GM23338 (cell line): Measurements from ENCODE around the gene CFAP100. TPM values are rescaled to one million over a fixed set of nuclear protein-coding genes. Genes with fewer than 3 reads are reported as not detected.

Experiments used
- CTCF ChIP-seq, 2 experiments: fragments of 200-600 bp in 1 of 2; sonication (generic) in 1 of 2; conservative IDR thresholded peaks; 2 replicates each; pipeline versions ENCODE4 v1.5.1 to v1.6.1; 2016 to 2017; ENCODE audit warnings: antibody characterized with exemption in 2 of 2, low read depth in 2 of 2, mild to moderate bottlenecking in 2 of 2, moderate library complexity in 1 of 2
- NANOG ChIP-seq: IDR thresholded peaks from 2 replicates; pipeline ENCODE4 v1.6.1; 2016; ENCODE audit warnings: antibody characterized with exemption, borderline replicate concordance
- STAT1 ChIP-seq: IDR thresholded peaks from one replicate; pipeline ENCODE4 v1.6.1; 2016; ENCODE audit warnings: antibody characterized with exemption; ENCODE audit not compliant: unreplicated experiment
- polyA plus RNA-seq: library from polyadenylated mRNA; unstranded; fragments of >200 nt; fragmentation: Nextera tagmentation; extraction: Ambion mirVana; gene quantifications from 2 replicates; pipeline ENCODE4 v1.2.1, GENCODE V29; 2016
- total RNA-seq: library from RNA; depleted of rRNA; stranded (reverse); fragments of >200 nt; shearing (Covaris generic); gene quantifications from 2 replicates; pipeline ENCODE4 v1.2.3, GENCODE V29; 2014
- TF ChIP-seq, protein P1 (sequence below): fragments of 250-450 bp; sonication (Bioruptor Pico); IDR thresholded peaks from 2 replicates; pipeline ENCODE4 v1.5.0; 2020; ENCODE audit warnings: mild to moderate bottlenecking, moderate library complexity
- TF ChIP-seq, protein P2 (sequence below): IDR thresholded peaks from one replicate; pipeline ENCODE4 v1.6.1; 2018; ENCODE audit warnings: antibody characterized with exemption; ENCODE audit not compliant: unreplicated experiment

Gene CFAP100
- total and polyA plus RNA-seq, 2 experiments from 2014 or later = 0.07 TPM; not detected in 1

DNA sequence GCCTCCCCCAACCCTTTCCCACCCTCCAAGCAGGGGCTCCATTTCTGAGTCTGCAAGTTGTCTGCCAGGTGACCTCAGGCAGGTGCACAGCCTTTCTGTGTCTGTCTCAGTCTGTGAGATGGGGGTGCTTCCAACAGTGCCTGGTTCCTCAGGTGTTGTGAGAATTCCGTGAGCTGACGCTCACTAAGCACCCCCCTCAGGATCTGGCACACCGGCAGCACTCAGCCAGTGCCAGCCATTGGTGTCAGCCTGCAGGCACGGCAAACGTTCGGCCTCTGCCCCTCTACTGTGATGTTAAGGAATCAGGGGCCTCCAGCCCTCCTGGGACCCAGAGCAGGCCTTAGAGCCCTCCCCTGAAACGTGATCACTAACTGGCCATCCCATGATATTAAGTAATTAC lies 39.9 kb upstream of the CFAP100 start (continued):
- TF ChIP-seq, protein P1, sequence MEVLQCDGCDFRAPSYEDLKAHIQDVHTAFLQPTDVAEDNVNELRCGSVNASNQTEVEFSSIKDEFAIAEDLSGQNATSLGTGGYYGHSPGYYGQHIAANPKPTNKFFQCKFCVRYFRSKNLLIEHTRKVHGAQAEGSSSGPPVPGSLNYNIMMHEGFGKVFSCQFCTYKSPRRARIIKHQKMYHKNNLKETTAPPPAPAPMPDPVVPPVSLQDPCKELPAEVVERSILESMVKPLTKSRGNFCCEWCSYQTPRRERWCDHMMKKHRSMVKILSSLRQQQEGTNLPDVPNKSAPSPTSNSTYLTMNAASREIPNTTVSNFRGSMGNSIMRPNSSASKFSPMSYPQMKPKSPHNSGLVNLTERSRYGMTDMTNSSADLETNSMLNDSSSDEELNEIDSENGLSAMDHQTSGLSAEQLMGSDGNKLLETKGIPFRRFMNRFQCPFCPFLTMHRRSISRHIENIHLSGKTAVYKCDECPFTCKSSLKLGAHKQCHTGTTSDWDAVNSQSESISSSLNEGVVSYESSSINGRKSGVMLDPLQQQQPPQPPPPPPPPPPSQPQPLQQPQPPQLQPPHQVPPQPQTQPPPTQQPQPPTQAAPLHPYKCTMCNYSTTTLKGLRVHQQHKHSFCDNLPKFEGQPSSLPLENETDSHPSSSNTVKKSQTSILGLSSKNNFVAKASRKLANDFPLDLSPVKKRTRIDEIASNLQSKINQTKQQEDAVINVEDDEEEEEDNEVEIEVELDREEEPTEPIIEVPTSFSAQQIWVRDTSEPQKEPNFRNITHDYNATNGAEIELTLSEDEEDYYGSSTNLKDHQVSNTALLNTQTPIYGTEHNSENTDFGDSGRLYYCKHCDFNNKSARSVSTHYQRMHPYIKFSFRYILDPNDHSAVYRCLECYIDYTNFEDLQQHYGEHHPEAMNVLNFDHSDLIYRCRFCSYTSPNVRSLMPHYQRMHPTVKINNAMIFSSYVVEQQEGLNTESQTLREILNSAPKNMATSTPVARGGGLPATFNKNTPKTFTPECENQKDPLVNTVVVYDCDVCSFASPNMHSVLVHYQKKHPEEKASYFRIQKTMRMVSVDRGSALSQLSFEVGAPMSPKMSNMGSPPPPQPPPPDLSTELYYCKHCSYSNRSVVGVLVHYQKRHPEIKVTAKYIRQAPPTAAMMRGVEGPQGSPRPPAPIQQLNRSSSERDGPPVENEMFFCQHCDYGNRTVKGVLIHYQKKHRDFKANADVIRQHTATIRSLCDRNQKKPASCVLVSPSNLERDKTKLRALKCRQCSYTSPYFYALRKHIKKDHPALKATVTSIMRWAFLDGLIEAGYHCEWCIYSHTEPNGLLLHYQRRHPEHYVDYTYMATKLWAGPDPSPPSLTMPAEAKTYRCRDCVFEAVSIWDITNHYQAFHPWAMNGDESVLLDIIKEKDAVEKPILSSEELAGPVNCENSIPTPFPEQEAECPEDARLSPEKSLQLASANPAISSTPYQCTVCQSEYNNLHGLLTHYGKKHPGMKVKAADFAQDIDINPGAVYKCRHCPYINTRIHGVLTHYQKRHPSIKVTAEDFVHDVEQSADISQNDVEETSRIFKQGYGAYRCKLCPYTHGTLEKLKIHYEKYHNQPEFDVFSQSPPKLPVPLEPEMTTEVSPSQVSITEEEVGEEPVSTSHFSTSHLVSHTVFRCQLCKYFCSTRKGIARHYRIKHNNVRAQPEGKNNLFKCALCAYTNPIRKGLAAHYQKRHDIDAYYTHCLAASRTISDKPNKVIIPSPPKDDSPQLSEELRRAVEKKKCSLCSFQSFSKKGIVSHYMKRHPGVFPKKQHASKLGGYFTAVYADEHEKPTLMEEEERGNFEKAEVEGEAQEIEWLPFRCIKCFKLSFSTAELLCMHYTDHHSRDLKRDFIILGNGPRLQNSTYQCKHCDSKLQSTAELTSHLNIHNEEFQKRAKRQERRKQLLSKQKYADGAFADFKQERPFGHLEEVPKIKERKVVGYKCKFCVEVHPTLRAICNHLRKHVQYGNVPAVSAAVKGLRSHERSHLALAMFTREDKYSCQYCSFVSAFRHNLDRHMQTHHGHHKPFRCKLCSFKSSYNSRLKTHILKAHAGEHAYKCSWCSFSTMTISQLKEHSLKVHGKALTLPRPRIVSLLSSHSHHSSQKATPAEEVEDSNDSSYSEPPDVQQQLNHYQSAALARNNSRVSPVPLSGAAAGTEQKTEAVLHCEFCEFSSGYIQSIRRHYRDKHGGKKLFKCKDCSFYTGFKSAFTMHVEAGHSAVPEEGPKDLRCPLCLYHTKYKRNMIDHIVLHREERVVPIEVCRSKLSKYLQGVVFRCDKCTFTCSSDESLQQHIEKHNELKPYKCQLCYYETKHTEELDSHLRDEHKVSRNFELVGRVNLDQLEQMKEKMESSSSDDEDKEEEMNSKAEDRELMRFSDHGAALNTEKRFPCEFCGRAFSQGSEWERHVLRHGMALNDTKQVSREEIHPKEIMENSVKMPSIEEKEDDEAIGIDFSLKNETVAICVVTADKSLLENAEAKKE (CRISPR knock-in tag) = no peak
- TF ChIP-seq, protein P2, sequence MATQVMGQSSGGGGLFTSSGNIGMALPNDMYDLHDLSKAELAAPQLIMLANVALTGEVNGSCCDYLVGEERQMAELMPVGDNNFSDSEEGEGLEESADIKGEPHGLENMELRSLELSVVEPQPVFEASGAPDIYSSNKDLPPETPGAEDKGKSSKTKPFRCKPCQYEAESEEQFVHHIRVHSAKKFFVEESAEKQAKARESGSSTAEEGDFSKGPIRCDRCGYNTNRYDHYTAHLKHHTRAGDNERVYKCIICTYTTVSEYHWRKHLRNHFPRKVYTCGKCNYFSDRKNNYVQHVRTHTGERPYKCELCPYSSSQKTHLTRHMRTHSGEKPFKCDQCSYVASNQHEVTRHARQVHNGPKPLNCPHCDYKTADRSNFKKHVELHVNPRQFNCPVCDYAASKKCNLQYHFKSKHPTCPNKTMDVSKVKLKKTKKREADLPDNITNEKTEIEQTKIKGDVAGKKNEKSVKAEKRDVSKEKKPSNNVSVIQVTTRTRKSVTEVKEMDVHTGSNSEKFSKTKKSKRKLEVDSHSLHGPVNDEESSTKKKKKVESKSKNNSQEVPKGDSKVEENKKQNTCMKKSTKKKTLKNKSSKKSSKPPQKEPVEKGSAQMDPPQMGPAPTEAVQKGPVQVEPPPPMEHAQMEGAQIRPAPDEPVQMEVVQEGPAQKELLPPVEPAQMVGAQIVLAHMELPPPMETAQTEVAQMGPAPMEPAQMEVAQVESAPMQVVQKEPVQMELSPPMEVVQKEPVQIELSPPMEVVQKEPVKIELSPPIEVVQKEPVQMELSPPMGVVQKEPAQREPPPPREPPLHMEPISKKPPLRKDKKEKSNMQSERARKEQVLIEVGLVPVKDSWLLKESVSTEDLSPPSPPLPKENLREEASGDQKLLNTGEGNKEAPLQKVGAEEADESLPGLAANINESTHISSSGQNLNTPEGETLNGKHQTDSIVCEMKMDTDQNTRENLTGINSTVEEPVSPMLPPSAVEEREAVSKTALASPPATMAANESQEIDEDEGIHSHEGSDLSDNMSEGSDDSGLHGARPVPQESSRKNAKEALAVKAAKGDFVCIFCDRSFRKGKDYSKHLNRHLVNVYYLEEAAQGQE = no peak
- no peak for TF ChIP-seq NANOG
- TF ChIP-seq CTCF (conservative IDR thresholded peaks at IDR 0.05; ENCODE audit: low read depth in 2 of 2) = no peak
- no peak for TF ChIP-seq STAT1
